NCI-H82 treated with DMSO at 0.1 percent for 48 hours (cell line): ENCODE data around the gene UBTF.
"Not testable (repeated sequence)": the region's sequence is repeated elsewhere in the genome, so short reads cannot be mapped to it uniquely, and the experiment has no call there.

Experiments
- DNase-seq: peaks from one replicate; lab custom pipeline; 2025; ENCODE audit not compliant: unreplicated experiment; lab: John Stamatoyannopoulos, UW

UBTF gene

GRCh38 chr17:44247876-44248736 is 28.6 kb upstream of the UBTF start:
- no peak for DNase-seq

- DNase-seq: no peak
Measured at GRCh38 chr17:44247440-44247841, 28.0 kb upstream of the UBTF start.

GRCh38 chr17:44241106-44241624 is 21.7 kb upstream of the UBTF start:
- DNase-seq: no peak

- DNase-seq: not testable (repeated sequence)
Measured at GRCh38 chr17:44237886-44238285, 18.4 kb upstream of the UBTF start.

- DNase-seq: no peak
Measured at GRCh38 chr17:44236444-44236991, 17.0 kb upstream of the UBTF start.

DNA sequence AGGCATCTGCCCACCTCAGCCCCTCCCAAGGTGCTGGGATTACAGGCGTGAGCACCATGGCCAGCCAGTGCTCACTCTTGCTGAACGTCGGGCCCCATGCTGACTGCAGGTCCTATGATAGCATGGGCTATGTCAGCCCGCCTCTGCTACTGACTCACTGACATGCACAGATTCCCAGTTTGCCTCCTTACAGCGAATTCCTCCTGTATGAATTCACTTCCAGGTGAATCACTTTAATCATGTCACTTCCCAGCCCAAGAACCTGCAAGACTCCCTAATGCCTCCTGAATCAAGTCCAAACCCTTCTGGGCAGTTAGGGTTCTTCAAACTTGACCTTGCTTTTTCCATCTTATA is 16.1 kb upstream of the UBTF start:
- DNase-seq: no peak

DNA sequence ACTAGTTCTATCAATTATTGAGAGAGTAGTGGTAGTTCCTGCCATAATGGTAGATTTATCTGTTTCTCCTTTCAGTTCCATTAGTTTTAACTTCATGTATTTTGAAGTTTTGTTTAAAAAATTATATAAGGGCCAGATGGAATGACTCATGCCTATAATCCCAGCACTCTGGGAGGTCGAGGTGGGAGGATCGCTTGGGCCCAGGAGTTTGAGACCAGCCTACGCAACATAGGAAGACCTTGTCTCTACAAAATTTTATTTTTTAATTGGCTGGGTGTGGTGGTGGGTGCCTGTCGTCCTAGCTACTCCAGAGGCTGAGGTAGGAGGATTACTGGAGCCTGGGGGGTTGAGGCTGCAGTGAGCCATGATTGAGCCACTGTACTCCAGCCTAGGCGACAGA is 14.1 kb upstream of the UBTF start:
- no peak for DNase-seq

DNA sequence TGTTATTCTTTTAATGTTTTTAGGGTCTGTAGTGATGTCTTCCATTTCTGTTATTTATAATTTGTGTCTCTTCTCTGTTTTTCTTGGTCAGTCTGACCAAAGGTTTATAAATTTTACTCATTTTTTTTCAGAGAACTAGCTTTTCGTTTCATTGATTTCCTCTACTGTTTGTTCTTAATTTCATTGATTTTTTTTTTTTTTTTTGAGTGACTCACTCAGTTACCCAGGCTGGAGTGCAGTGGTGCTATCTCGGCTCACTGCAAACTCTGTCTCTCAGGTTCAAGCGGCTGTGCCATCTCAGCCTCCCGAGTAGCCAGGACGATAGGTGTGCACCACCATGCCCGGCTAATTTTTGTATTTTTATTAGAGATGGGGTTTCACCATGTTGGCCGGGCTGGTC is 12.6 kb upstream of the UBTF start:
- no peak for DNase-seq

GRCh38 chr17:44230140-44230539 is 10.7 kb upstream of the UBTF start:
- DNase-seq: no peak

GRCh38 chr17:44229090-44229489 is 9.6 kb upstream of the UBTF start:
- DNase-seq: no peak

GRCh38 chr17:44223541-44224071 is 4.1 kb upstream of the UBTF start:
- no peak for DNase-seq

GRCh38 chr17:44222112-44222869 is 2.8 kb upstream of the UBTF start:
- DNase-seq: peak; percentile 95

DNA sequence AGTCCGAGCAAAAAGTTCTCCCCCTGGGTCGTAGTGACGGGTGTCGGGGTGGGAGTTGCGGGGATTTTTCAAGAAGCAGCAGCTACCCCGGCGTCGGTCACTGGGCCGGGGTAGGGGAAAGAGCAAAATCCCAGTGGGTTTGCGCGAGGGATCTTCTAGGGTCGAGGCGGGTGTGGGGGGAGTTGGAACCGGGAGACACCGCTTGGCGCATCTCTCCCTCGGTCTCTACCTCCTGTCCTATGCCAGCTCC is 2.3 kb upstream of the UBTF start:
- no peak for DNase-seq

- peak; percentile 65 for DNase-seq
Measured at GRCh38 chr17:44221084-44221861, 1.8 kb upstream of the UBTF start.

DNA sequence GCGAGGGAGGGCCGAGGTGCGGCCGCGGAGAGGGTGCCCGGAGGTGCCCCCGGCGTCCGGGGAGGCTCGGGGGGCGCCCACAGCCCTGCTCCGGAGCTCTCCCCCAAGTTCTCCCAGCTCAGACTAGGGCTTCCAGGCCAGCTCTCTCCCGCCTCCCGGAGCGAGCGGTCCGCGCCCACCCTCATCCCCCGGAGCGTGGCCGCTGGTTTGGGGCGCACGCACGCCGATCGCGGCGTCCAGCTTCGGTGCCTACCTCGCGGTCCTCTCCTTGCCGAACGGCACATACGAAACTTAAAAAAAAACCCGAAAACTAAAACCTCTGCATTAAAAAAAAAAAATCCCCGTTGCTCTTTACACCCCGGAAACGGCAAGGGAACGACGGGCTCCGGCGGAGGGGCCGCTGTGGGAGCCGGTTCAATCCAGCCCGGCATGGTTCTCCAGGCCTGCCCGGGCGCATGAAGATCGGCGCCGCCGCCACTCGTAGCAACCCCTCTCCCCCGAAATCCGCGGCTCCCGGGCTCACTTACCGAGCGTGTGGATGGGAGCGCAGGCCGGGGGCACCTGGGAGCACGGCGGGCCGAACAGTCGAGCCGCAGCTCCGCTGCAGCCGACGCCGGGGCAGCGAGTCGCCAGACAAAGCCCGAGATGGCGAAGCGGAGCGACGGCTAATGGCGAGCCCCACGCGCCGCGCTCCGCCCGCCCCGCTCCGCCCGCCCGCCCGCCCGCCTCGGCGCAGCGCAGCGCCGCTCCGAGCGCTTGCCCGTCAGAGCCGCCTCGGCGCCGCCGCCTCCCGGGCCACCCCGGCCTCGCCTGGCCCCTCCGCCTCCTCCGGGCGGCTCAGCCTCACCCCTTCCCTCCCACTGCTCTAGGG is 973 bp upstream of the UBTF start:
- no peak for DNase-seq

GRCh38 chr17:44219108-44219615 is 313 bp downstream of the UBTF start:
- no peak for DNase-seq

DNA sequence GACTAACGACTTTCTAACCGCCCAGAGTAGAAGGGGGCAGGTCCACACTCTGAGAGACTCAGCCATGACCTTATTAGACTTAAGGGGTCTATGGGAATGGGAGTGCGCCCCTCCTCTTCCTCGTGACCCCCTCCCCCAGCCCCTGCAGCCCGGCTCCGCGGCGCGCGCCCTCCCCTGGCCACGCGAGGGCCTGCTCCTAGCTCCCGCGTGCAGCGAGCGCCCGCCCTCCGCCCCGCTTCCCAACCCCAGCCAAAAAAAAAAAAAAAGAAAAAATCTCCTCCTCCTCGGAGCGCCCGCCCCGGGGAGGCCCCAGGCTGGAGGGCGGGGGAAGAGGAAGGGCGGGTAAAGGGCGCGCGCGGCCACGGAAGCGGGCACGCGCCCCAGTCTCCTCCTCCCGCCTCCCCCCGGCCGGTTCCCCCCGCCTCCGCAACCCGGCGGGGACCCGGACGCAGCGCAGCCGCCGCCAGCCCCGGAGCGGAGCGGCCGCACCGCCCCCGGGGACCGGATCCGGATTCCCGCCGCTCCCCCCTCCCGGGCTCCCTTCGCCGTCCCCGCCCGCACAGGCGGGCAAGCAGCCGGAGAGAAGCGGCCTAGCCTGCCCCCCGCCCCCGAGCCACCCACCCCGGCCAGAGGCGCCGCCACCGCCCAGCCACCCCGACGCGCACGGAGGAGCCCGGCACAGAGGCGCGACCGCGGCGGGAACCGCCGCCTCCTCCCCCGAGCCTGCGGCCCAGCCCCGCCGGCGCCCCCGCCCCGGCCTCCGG is 949 bp downstream of the UBTF start:
- DNase-seq: peak; percentile 86

- DNase-seq: no peak
Measured at GRCh38 chr17:44217738-44218343, 1.6 kb downstream of the UBTF start.

GRCh38 chr17:44216694-44217093 is 2.8 kb downstream of the UBTF start:
- DNase-seq: no peak
